Measurements from ENCODE around the gene MAGEA10.
"Not testable (repeated sequence)": the region's sequence is repeated elsewhere in the genome, so short reads cannot be mapped to it uniquely, and the experiment has no call there.

MAGEA10 gene

GRCh38 chrX:152138388-152138784 is at the start of gene MAGEA10:
MAGEA10 (minus strand) TSS chrX:152138577; CDS start chrX:152135620, 2,957 bp downstream.
- no peak for DNase-seq

GRCh38 chrX:152177497-152178269 is 39.3 kb upstream of the MAGEA10 start:
- no peak for DNase-seq

- DNase-seq: no peak
Observed at GRCh38 chrX:152177052-152177451, 38.7 kb upstream of the MAGEA10 start.

GRCh38 chrX:152175892-152176291 is 37.5 kb upstream of the MAGEA10 start:
- not testable (repeated sequence) for DNase-seq

- DNase-seq: not testable (repeated sequence)
Observed at GRCh38 chrX:152173923-152174322, 35.5 kb upstream of the MAGEA10 start.

- DNase-seq: no peak
Observed at GRCh38 chrX:152170621-152171020, 32.2 kb upstream of the MAGEA10 start.

GRCh38 chrX:152165033-152165743 is 26.8 kb upstream of the MAGEA10 start:
- DNase-seq: no peak

GRCh38 chrX:152157042-152157441 is 18.7 kb upstream of the MAGEA10 start:
- DNase-seq: no peak

GRCh38 chrX:152155766-152156310 is 17.5 kb upstream of the MAGEA10 start:
- DNase-seq: no peak

- DNase-seq: no peak
Observed at GRCh38 chrX:152154050-152154449, 15.7 kb upstream of the MAGEA10 start.

- DNase-seq: no peak
Observed at GRCh38 chrX:152151256-152151655, 12.9 kb upstream of the MAGEA10 start.

GRCh38 chrX:152149648-152150047 is 11.3 kb upstream of the MAGEA10 start:
- no peak for DNase-seq

- DNase-seq: no peak
Observed at GRCh38 chrX:152139589-152139988, 1.2 kb upstream of the MAGEA10 start.

- DNase-seq: no peak
Observed at GRCh38 chrX:152137771-152138387, 498 bp downstream of the MAGEA10 start.

- no peak for DNase-seq
Observed at GRCh38 chrX:152136312-152136711, 2.1 kb downstream of the MAGEA10 start.

GRCh38 chrX:152131525-152131924 is 6.9 kb downstream of the MAGEA10 start:
- DNase-seq: no peak

GRCh38 chrX:152129069-152129844 is 9.1 kb downstream of the MAGEA10 start:
- DNase-seq: not testable (repeated sequence)

- DNase-seq: no peak
Observed at GRCh38 chrX:152117305-152117704, 21.1 kb downstream of the MAGEA10 start.

- DNase-seq: no peak
Observed at GRCh38 chrX:152108527-152108926, 29.9 kb downstream of the MAGEA10 start.

- no peak for DNase-seq
Observed at GRCh38 chrX:152103866-152104265, 34.5 kb downstream of the MAGEA10 start.

- no peak for DNase-seq
Observed at GRCh38 chrX:152086141-152086540, 52.2 kb downstream of the MAGEA10 start.
